ENCODE data around the gene TBXAS1. TPM values are rescaled to one million over a fixed set of nuclear protein-coding genes. Genes with fewer than 3 reads are reported as not detected.

The TBXAS1 gene
- total and polyA plus RNA-seq, 2 of the 8 experiments (the other 6 are each of a cell fraction or from before 2014, with no cell fraction given), result 0.86 to 2.1 TPM

GRCh38 chr7:139808427-139808826 is 20.6 kb upstream of the TBXAS1 start:
- no peaks in the 10 kb centered on the region for H3K23me2 ChIP-seq (ENCODE audit: low read depth, low read length)
- FAIRE-seq, result no peak
- no peak overlapping the region for H4K5ac ChIP-seq (ENCODE audit: insufficient read length, low read depth, low read length)
- no peak overlapping the region for H4K8ac ChIP-seq (ENCODE audit: extremely low read depth, insufficient read depth, low read length)
- no peak overlapping the region for H3K56ac ChIP-seq (replicated peaks; ENCODE audit: insufficient read length, low read depth, low read length)
- no peak overlapping the region for H3K9ac ChIP-seq (replicated peaks in 1 of 4; ENCODE audit: extremely low read depth in 1 of 4, low read depth in 3 of 4, low read length in 3 of 4)
- no peaks in the 10 kb centered on the region for H3K4me1 ChIP-seq (replicated peaks in 1 of 4; ENCODE audit: control insufficient read depth in 3 of 4, insufficient read depth in 4 of 4, low read length in 3 of 4)
- H2AK5ac ChIP-seq (ENCODE audit: low read depth, low read length), result no peak overlapping the region
- H4K91ac ChIP-seq (replicated peaks; ENCODE audit: insufficient read length, low read length), result no peak overlapping the region
- no peak overlapping the region for H2BK20ac ChIP-seq (ENCODE audit: low read length)
- H3K4me3 ChIP-seq (ENCODE audit: extremely low read depth in 1 of 4, insufficient read depth in 2 of 4, low read depth in 3 of 4, low read length in 4 of 4), result no peak overlapping the region
- H3K27ac ChIP-seq (ENCODE audit: low read depth, low read length), result no peak overlapping the region
- DNase-seq (ENCODE audit: low read depth in 1 of 2, low spot score in 2 of 2), result no peak
- H3K4ac ChIP-seq (replicated peaks; ENCODE audit: insufficient read length, low read depth, low read length), result no peak overlapping the region
- H2AFZ ChIP-seq (ENCODE audit: low read length), result no peak overlapping the region
- H3K9me3 ChIP-seq (ENCODE audit: insufficient read depth in 2 of 2, low read depth in 1 of 2, low read length in 1 of 2), result peaks cover 9 to 10% of the 10 kb centered on the region in 2 experiments
- no peaks in the 10 kb centered on the region for H3K79me1 ChIP-seq (ENCODE audit: low read depth, low read length)
- ChIA-PET CTCF (ENCODE audit: partially characterized antibody) (interaction anchor here (0.6 kb wide), 2 partner anchors 139 to 178 kb away, joined by 3 to 4 read pairs; no protein-coding TSS in a partner anchor), POLR2A (ENCODE audit: partially characterized antibody) (no interaction called here)
- H3K14ac ChIP-seq (ENCODE audit: insufficient read length), result no peak overlapping the region
- WGBS, 2 experiments (ENCODE audit: extremely low coverage in 1 of 2, insufficient coverage in 1 of 2, insufficient read length in 1 of 2, insufficient replicate concordance in 2 of 2, low coverage in 1 of 2, low lambda C conversion rate in 2 of 2, missing lambda C conversion rate in 1 of 2), result 86% methylated on average over 3 of the region's 3 CpGs; no CpG with 5 or more reads in 1 of the 2 experiments
- no peak overlapping the region for H3K4me2 ChIP-seq (ENCODE audit: insufficient read depth in 1 of 2, low read depth in 2 of 2, low read length in 2 of 2)
- H3K79me2 ChIP-seq (ENCODE audit: control insufficient read depth in 1 of 2, insufficient read depth in 2 of 2, low read length in 2 of 2), result no peaks in the 10 kb centered on the region
- no peak overlapping the region for H2BK5ac ChIP-seq (ENCODE audit: low read depth, low read length)
- H2BK12ac ChIP-seq (ENCODE audit: low read depth, low read length), result no peak overlapping the region
- no peak overlapping the region for H3K18ac ChIP-seq (ENCODE audit: extremely low read depth, low read length)
- no peaks in the 10 kb centered on the region for H3K27me3 ChIP-seq (replicated peaks in 1 of 4; ENCODE audit: control insufficient read depth in 3 of 4, extremely low read depth in 1 of 4, insufficient read depth in 3 of 4, low read length in 3 of 4)
- no peaks in the 10 kb centered on the region for H4K20me1 ChIP-seq (replicated peaks in 1 of 2; ENCODE audit: control insufficient read depth in 1 of 2, insufficient read depth in 2 of 2, low read length in 2 of 2)
- TF ChIP-seq SIX5 (IDR thresholded peaks at IDR 0.05; ENCODE audit: low read depth, low read length) (no peak), EZH2 (IDR thresholded peaks at IDR 0.05; ENCODE audit: low read depth, low read length, severe bottlenecking) (no peak), MAX (IDR thresholded peaks at IDR 0.05) (no peak), RFX5 (IDR thresholded peaks at IDR 0.05; ENCODE audit: borderline replicate concordance, low read depth, low read length) (no peak), FOSL1 (IDR thresholded peaks at IDR 0.05; ENCODE audit: insufficient read depth, low read depth, low read length) (no peak), TBP (IDR thresholded peaks at IDR 0.05; ENCODE audit: low read depth, low read length) (no peak), CREB1 (IDR thresholded peaks at IDR 0.05) (no peak), CEBPB (IDR thresholded peaks at IDR 0.05; ENCODE audit: low read depth, low read length) (no peak), RXRA (IDR thresholded peaks at IDR 0.05; ENCODE audit: insufficient read depth, low read depth, low read length) (no peak), CTBP2 (IDR thresholded peaks at IDR 0.05; ENCODE audit: borderline replicate concordance, insufficient read depth, insufficient read length, low read length) (no peak), JUN (IDR thresholded peaks at IDR 0.05; ENCODE audit: low read depth, low read length) (no peak), KDM5A (IDR thresholded peaks at IDR 0.05; ENCODE audit: low read length) (no peak), SIN3A (conservative IDR thresholded peaks at IDR 0.05 in 1 of 2, IDR thresholded peaks at IDR 0.05 in 1 of 2; ENCODE audit: low read depth in 1 of 2, low read length in 2 of 2) (no peak), JUND (IDR thresholded peaks at IDR 0.05; ENCODE audit: low read length) (no peak)
- no peaks in the 10 kb centered on the region for H3K36me3 ChIP-seq (ENCODE audit: control insufficient read depth in 2 of 4, insufficient read depth in 4 of 4, low read length in 3 of 4)
- no peak overlapping the region for H2BK15ac ChIP-seq (ENCODE audit: low read length)
- H2BK120ac ChIP-seq (replicated peaks; ENCODE audit: low read depth, low read length), result no peak overlapping the region
- H3K23ac ChIP-seq (ENCODE audit: insufficient read length), result no peak overlapping the region

Measured in H1 (cell line).